Mesendoderm (in vitro differentiated cells): ENCODE data around the gene ZDHHC5.

Experiments
- DNase-seq: peaks from one replicate; pipeline ENCODE4 v3.0.0; 2013
- H2AK5ac ChIP-seq: 2 replicates; pipeline ENCODE4 v1.6.1; 2013; ENCODE audit warnings: low read length, inconsistent platforms
- H2BK120ac ChIP-seq: 2 replicates; pipeline ENCODE4 v1.6.1; 2013; ENCODE audit warnings: low read depth, mild to moderate bottlenecking, low read length, moderate library complexity, mixed read lengths
- H2BK15ac ChIP-seq: replicated peaks from 2 replicates; pipeline ENCODE4 v1.6.1; 2013; ENCODE audit warnings: low read depth, mild to moderate bottlenecking, moderate library complexity
- H2BK5ac ChIP-seq: 2 replicates; pipeline ENCODE4 v1.6.1; 2013; ENCODE audit warnings: low read length, inconsistent platforms
- H3K18ac ChIP-seq: 2 replicates; pipeline ENCODE4 v1.6.1; 2013; ENCODE audit warnings: mild to moderate bottlenecking, low read length, mixed read lengths
- H3K23ac ChIP-seq: one replicate; pipeline ENCODE4 v1.6.1; 2013; ENCODE audit warnings: low read length
- H3K27ac ChIP-seq: 2 replicates; pipeline ENCODE4 v1.5.1; 2013; ENCODE audit warnings: low read depth, mild to moderate bottlenecking, inconsistent platforms, low read length, moderate library complexity
- H3K27me3 ChIP-seq: 2 replicates; pipeline ENCODE4 v1.6.1; 2013; ENCODE audit warnings: low read length, control low read depth, mild to moderate bottlenecking, inconsistent platforms; ENCODE audit not compliant: insufficient read depth, poor library complexity
- H3K36me3 ChIP-seq: 2 replicates; pipeline ENCODE4 v1.6.1; 2013; ENCODE audit warnings: low read length, inconsistent platforms; ENCODE audit not compliant: control insufficient read depth, insufficient read depth
- H3K4ac ChIP-seq: one replicate; pipeline ENCODE4 v1.6.1; 2013; ENCODE audit warnings: low read depth, mild to moderate bottlenecking, low read length, moderate library complexity
- H3K4me1 ChIP-seq: 2 replicates; pipeline ENCODE4 v1.6.1; 2013; ENCODE audit warnings: low read depth, low read length, inconsistent platforms; ENCODE audit not compliant: control insufficient read depth
- H3K4me2 ChIP-seq: 2 replicates; pipeline ENCODE4 v1.6.1; 2013; ENCODE audit warnings: low read length
- H3K4me3 ChIP-seq: 2 replicates; pipeline ENCODE4 v1.5.1; 2013; ENCODE audit warnings: mild to moderate bottlenecking, low read length
- H3K56ac ChIP-seq: one replicate; pipeline ENCODE4 v1.6.1; 2013; ENCODE audit warnings: low read length
- H3K79me1 ChIP-seq: 2 replicates; pipeline ENCODE4 v1.6.1; 2013; ENCODE audit warnings: low read length, inconsistent platforms
- H3K79me2 ChIP-seq: 2 replicates; pipeline ENCODE4 v1.6.1; 2013; ENCODE audit warnings: mild to moderate bottlenecking, low read length; ENCODE audit not compliant: control insufficient read depth, insufficient read depth
- H3K9ac ChIP-seq: 2 replicates; pipeline ENCODE4 v1.6.1; 2013; ENCODE audit warnings: low read length, inconsistent platforms
- H4K5ac ChIP-seq: one replicate; pipeline ENCODE4 v1.6.1; 2013; ENCODE audit warnings: low read length
- H4K8ac ChIP-seq: one replicate; pipeline ENCODE4 v1.6.1; 2013; ENCODE audit warnings: low read depth, mild to moderate bottlenecking, control low read depth, low read length, moderate library complexity
- WGBS: extraction: QIAGEN DNeasy Blood & Tissue Kit; methylation state at CpG from one replicate; pipeline ENCODE4 v1.1.7; 2013; ENCODE audit warnings: low lambda C conversion rate, missing lambda C conversion rate; ENCODE audit not compliant: insufficient coverage; ENCODE audit errors: extremely low coverage; 5-methylcytosine and 5-hydroxymethylcytosine counted together

The ZDHHC5 gene

GRCh38 chr11:57626895-57627294 is 41.0 kb upstream of the ZDHHC5 start:
- H4K8ac ChIP-seq = no peak overlapping the region
- H2BK15ac ChIP-seq = no peak overlapping the region
- H3K79me1 ChIP-seq = no peaks in the 10 kb centered on the region
- H2AK5ac ChIP-seq = no peak overlapping the region
- H2BK120ac ChIP-seq = no peak overlapping the region
- no peaks in the 10 kb centered on the region for H3K79me2 ChIP-seq
- H3K36me3 ChIP-seq = no peaks in the 10 kb centered on the region
- H3K4me2 ChIP-seq = no peak overlapping the region
- H2BK5ac ChIP-seq = no peak overlapping the region
- no peak for DNase-seq
- WGBS = no CpG with 5 or more reads among the region's 1 CpG
- no peak overlapping the region for H3K18ac ChIP-seq
- H4K5ac ChIP-seq = no peak overlapping the region
- no peak overlapping the region for H3K4me3 ChIP-seq
- no peak overlapping the region for H3K23ac ChIP-seq
- H3K27ac ChIP-seq = no peak overlapping the region
- no peaks in the 10 kb centered on the region for H3K27me3 ChIP-seq
- no peak overlapping the region for H3K56ac ChIP-seq
- H3K4ac ChIP-seq = no peak overlapping the region
- H3K4me1 ChIP-seq = no peaks in the 10 kb centered on the region
- no peak overlapping the region for H3K9ac ChIP-seq

- no peak overlapping the region for H2AK5ac ChIP-seq
- H2BK120ac ChIP-seq = no peak overlapping the region
- no peaks in the 10 kb centered on the region for H3K79me2 ChIP-seq
- no CpG with 5 or more reads among the region's 2 CpGs for WGBS
- H2BK5ac ChIP-seq = no peak overlapping the region
- H3K23ac ChIP-seq = no peak overlapping the region
- no peak overlapping the region for H3K4ac ChIP-seq
- DNase-seq = no peak
- H3K4me2 ChIP-seq = no peak overlapping the region
- no peak overlapping the region for H4K5ac ChIP-seq
- H3K27ac ChIP-seq = no peak overlapping the region
- no peaks in the 10 kb centered on the region for H3K27me3 ChIP-seq
- no peaks in the 10 kb centered on the region for H3K36me3 ChIP-seq
- no peak overlapping the region for H3K4me3 ChIP-seq
- no peak overlapping the region for H3K18ac ChIP-seq
- no peak overlapping the region for H2BK15ac ChIP-seq
- H4K8ac ChIP-seq = no peak overlapping the region
- H3K4me1 ChIP-seq = no peaks in the 10 kb centered on the region
- H3K9ac ChIP-seq = no peak overlapping the region
- no peaks in the 10 kb centered on the region for H3K79me1 ChIP-seq
- no peak overlapping the region for H3K56ac ChIP-seq
These were observed 37.7 kb upstream of the ZDHHC5 start for GRCh38 chr11:57630171-57630570.

GRCh38 chr11:57632116-57632515 is 35.8 kb upstream of the ZDHHC5 start:
- H3K18ac ChIP-seq = no peak overlapping the region
- H3K4me1 ChIP-seq = peaks cover under 1% of the 10 kb centered on the region
- no peak overlapping the region for H2AK5ac ChIP-seq
- H3K27ac ChIP-seq = no peak overlapping the region
- H3K4ac ChIP-seq = no peak overlapping the region
- WGBS = no CpG with 5 or more reads among the region's 5 CpGs
- no peak overlapping the region for H3K56ac ChIP-seq
- H4K8ac ChIP-seq = no peak overlapping the region
- H3K36me3 ChIP-seq = no peaks in the 10 kb centered on the region
- no peak overlapping the region for H3K9ac ChIP-seq
- H2BK5ac ChIP-seq = no peak overlapping the region
- no peak overlapping the region for H2BK15ac ChIP-seq
- no peak overlapping the region for H3K4me3 ChIP-seq
- H4K5ac ChIP-seq = no peak overlapping the region
- no peaks in the 10 kb centered on the region for H3K27me3 ChIP-seq
- H3K23ac ChIP-seq = no peak overlapping the region
- H2BK120ac ChIP-seq = no peak overlapping the region
- no peak for DNase-seq
- H3K79me1 ChIP-seq = no peaks in the 10 kb centered on the region
- no peak overlapping the region for H3K4me2 ChIP-seq
- no peaks in the 10 kb centered on the region for H3K79me2 ChIP-seq

GRCh38 chr11:57633394-57634070 is 34.4 kb upstream of the ZDHHC5 start:
- Histone ChIP-seq H2BK15ac (no peak overlapping the region), H3K79me2 (peaks cover 3% of the 10 kb centered on the region), H3K9ac (no peak overlapping the region), H3K4ac (no peak overlapping the region), H2AK5ac (no peak overlapping the region), H3K27me3 (no peaks in the 10 kb centered on the region), H3K56ac (no peak overlapping the region), H3K27ac (no peak overlapping the region), H3K23ac (no peak overlapping the region), H3K36me3 (no peaks in the 10 kb centered on the region), H3K4me3 (no peak overlapping the region), H4K8ac (no peak overlapping the region), H2BK5ac (no peak overlapping the region), H3K4me2 (no peak overlapping the region), H2BK120ac (no peak overlapping the region), H4K5ac (no peak overlapping the region), H3K4me1 (peaks cover 5% of the 10 kb centered on the region), H3K79me1 (no peaks in the 10 kb centered on the region), H3K18ac (no peak overlapping the region)
- DNase-seq = no peak
- no CpG with 5 or more reads among the region's 6 CpGs for WGBS

- Histone ChIP-seq H2BK120ac (no peak overlapping the region), H3K79me1 (peaks cover 3% of the 10 kb centered on the region), H3K4me3 (no peak overlapping the region), H2BK15ac (no peak overlapping the region), H2AK5ac (no peak overlapping the region), H3K27me3 (no peaks in the 10 kb centered on the region), H4K5ac (no peak overlapping the region), H3K9ac (no peak overlapping the region), H3K18ac (no peak overlapping the region), H3K4me1 (peaks cover 5% of the 10 kb centered on the region), H3K36me3 (no peaks in the 10 kb centered on the region), H3K4ac (no peak overlapping the region), H3K4me2 (no peak overlapping the region), H3K27ac (no peak overlapping the region), H2BK5ac (no peak overlapping the region), H4K8ac (no peak overlapping the region), H3K56ac (no peak overlapping the region), H3K23ac (no peak overlapping the region), H3K79me2 (peaks cover 8% of the 10 kb centered on the region)
- no peak for DNase-seq
These were observed 33.6 kb upstream of the ZDHHC5 start for GRCh38 chr11:57634311-57634710.

- Histone ChIP-seq H4K5ac (no peak overlapping the region), H3K56ac (no peak overlapping the region), H3K4me3 (no peak overlapping the region), H3K79me1 (peaks cover 3% of the 10 kb centered on the region), H2BK15ac (no peak overlapping the region), H2BK120ac (no peak overlapping the region), H3K79me2 (peaks cover 15% of the 10 kb centered on the region), H3K36me3 (no peaks in the 10 kb centered on the region), H3K4me1 (peaks cover 5% of the 10 kb centered on the region), H3K9ac (no peak overlapping the region), H2AK5ac (no peak overlapping the region), H3K27ac (no peak overlapping the region), H3K18ac (no peak overlapping the region), H3K23ac (no peak overlapping the region), H2BK5ac (no peak overlapping the region), H3K4me2 (no peak overlapping the region), H3K4ac (no peak overlapping the region), H4K8ac (no peak overlapping the region), H3K27me3 (no peaks in the 10 kb centered on the region)
- no peak for DNase-seq
- no CpG with 5 or more reads among the region's 8 CpGs for WGBS
These were observed 32.7 kb upstream of the ZDHHC5 start for GRCh38 chr11:57635246-57635645.
